ENCODE data around the gene AK3.

DNA sequence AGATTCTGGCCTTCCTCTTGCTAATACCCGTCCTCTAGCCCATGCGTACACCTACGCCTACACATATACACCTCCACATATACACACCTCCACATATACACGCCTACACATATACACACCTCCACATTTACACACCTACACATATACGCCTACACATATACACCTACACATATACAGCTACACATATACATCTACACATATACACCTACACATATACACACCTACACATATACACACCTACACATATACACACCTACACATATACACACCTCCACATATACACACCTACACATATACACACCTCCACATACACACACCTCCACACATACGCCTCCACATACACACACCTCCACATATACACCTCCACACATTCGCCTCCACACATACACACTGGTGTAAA is 27.2 kb downstream of the AK3 start:
- TF ChIP-seq, protein P1, sequence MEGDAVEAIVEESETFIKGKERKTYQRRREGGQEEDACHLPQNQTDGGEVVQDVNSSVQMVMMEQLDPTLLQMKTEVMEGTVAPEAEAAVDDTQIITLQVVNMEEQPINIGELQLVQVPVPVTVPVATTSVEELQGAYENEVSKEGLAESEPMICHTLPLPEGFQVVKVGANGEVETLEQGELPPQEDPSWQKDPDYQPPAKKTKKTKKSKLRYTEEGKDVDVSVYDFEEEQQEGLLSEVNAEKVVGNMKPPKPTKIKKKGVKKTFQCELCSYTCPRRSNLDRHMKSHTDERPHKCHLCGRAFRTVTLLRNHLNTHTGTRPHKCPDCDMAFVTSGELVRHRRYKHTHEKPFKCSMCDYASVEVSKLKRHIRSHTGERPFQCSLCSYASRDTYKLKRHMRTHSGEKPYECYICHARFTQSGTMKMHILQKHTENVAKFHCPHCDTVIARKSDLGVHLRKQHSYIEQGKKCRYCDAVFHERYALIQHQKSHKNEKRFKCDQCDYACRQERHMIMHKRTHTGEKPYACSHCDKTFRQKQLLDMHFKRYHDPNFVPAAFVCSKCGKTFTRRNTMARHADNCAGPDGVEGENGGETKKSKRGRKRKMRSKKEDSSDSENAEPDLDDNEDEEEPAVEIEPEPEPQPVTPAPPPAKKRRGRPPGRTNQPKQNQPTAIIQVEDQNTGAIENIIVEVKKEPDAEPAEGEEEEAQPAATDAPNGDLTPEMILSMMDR (optimal IDR thresholded peaks at IDR 0.05 in 1 of 3, IDR thresholded peaks at IDR 0.05 in 1 of 3, conservative IDR thresholded peaks at IDR 0.05 in 1 of 3; ENCODE audit: extremely low read depth in 1 of 3, insufficient read depth in 2 of 3, low read length in 3 of 3), result no peak
- no peak for TF ChIP-seq EZH2 (IDR thresholded peaks at IDR 0.05; ENCODE audit: low read length)
